IMR-90 (cell line): ENCODE results near the gene PRDM10. TPM values are rescaled to one million over a fixed set of nuclear protein-coding genes. Genes with fewer than 3 reads are reported as not detected.

ENCODE experiments used
- ATAC-seq: fragments of 200-7000 bp; cut with Tn5 transposase; 2 replicates; pipeline ENCODE4 v1.9.1; 2020; ENCODE audit warnings: low read depth, mild to moderate bottlenecking, moderate library complexity
- BruUV-seq: library from RNA; stranded (reverse); fragments of 400-500 nt; replicated peaks from 2 replicates; lab custom pipeline; 2021; lab: Mats Ljungman, UMichigan
- CTCF ChIA-PET: fragments of 300-600 bp; formaldehyde crosslinking; extraction: SDS; loops from one replicate; lab custom pipeline; 2021; ENCODE audit warnings: antibody characterized with exemption; lab: Yijun Ruan, JAX
- POLR2A ChIA-PET: fragments of 300-600 bp; sonication (Branson Sonifier 250); formaldehyde crosslinking; loops from one replicate; lab custom pipeline; 2022; ENCODE audit warnings: antibody characterized with exemption; ENCODE audit not compliant: unreplicated experiment; lab: Charles Lee
- DNase-seq: peaks from one replicate; pipeline ENCODE4 v3.0.0; 2013
- H2AFZ ChIP-seq: replicated peaks from 2 replicates; pipeline ENCODE3; 2013; ENCODE audit warnings: low read length, mild to moderate bottlenecking; ENCODE audit not compliant: poor library complexity
- H2AK5ac ChIP-seq: 2 replicates; pipeline ENCODE4 v1.6.1; 2013; ENCODE audit warnings: low read depth, low read length, inconsistent platforms
- H2AK9ac ChIP-seq: replicated peaks from 2 replicates; pipeline ENCODE3; 2013; ENCODE audit warnings: mild to moderate bottlenecking, low read depth, low read length, moderate library complexity; ENCODE audit not compliant: poor library complexity
- H2BK120ac ChIP-seq: 2 replicates; pipeline ENCODE4 v1.6.1; 2013; ENCODE audit warnings: low read depth, low read length, inconsistent platforms
- H2BK15ac ChIP-seq: 3 replicates; pipeline ENCODE4 v1.6.1; 2013; ENCODE audit warnings: low read depth, low read length, inconsistent platforms
- H2BK20ac ChIP-seq: 2 replicates; pipeline ENCODE4 v1.6.1; 2013; ENCODE audit warnings: low read depth, mild to moderate bottlenecking, inconsistent platforms, low read length, moderate library complexity
- H2BK5ac ChIP-seq: 2 replicates; pipeline ENCODE4 v1.6.1; 2013; ENCODE audit warnings: mild to moderate bottlenecking, low read depth, low read length, inconsistent platforms; ENCODE audit not compliant: poor library complexity, severe bottlenecking
- H3K14ac ChIP-seq: replicated peaks from 2 replicates; pipeline ENCODE4 v1.6.1; 2013; ENCODE audit warnings: low read depth, low read length, inconsistent platforms
- H3K18ac ChIP-seq: 2 replicates; pipeline ENCODE4 v1.6.1; 2013; ENCODE audit warnings: low read depth, low read length, control low read depth
- H3K23ac ChIP-seq: 2 replicates; pipeline ENCODE4 v1.6.1; 2013; ENCODE audit warnings: low read depth, low read length, inconsistent platforms
- H3K27ac ChIP-seq: 2 replicates; pipeline ENCODE4 v1.5.1; 2013; ENCODE audit warnings: mild to moderate bottlenecking, control low read depth, low read length; ENCODE audit not compliant: insufficient read depth
- H3K27me3 ChIP-seq: 2 replicates; pipeline ENCODE4 v1.6.1; 2013; ENCODE audit warnings: low read length; ENCODE audit not compliant: control insufficient read depth, insufficient read depth
- H3K36me3 ChIP-seq: 2 replicates; pipeline ENCODE4 v1.6.1; 2013; ENCODE audit warnings: low read length, mixed read lengths; ENCODE audit not compliant: control insufficient read depth, insufficient read depth
- H3K4ac ChIP-seq: 2 replicates; pipeline ENCODE4 v1.6.1; 2013; ENCODE audit warnings: low read depth, low read length, inconsistent platforms
- H3K4me1 ChIP-seq: 2 replicates; pipeline ENCODE4 v1.6.1; 2013; ENCODE audit warnings: low read length, mixed read lengths; ENCODE audit not compliant: control insufficient read depth, insufficient read depth
- H3K4me2 ChIP-seq: 2 replicates; pipeline ENCODE4 v1.6.1; 2013; ENCODE audit warnings: low read depth, mild to moderate bottlenecking, control low read depth, low read length, moderate library complexity
- H3K4me3 ChIP-seq: 2 replicates; pipeline ENCODE4 v1.5.1; 2013; ENCODE audit warnings: low read depth, mild to moderate bottlenecking, control low read depth, low read length, moderate library complexity; ENCODE audit not compliant: insufficient read depth
- H3K56ac ChIP-seq: 2 replicates; pipeline ENCODE4 v1.6.1; 2013; ENCODE audit warnings: low read length, inconsistent platforms; ENCODE audit not compliant: insufficient read depth; ENCODE audit errors: extremely low read depth
- H3K79me1 ChIP-seq, 2 experiments: 2 replicates each; pipeline ENCODE4 v1.6.1; 2013; ENCODE audit warnings: low read length in 2 of 2, inconsistent platforms in 1 of 2, low read depth in 1 of 2
- H3K9ac ChIP-seq: 2 replicates; pipeline ENCODE4 v1.6.1; 2013; ENCODE audit warnings: low read depth, low read length, control low read depth
- H3K9me1 ChIP-seq: 2 replicates; pipeline ENCODE4 v1.6.1; 2013; ENCODE audit warnings: low read length, inconsistent platforms; ENCODE audit not compliant: insufficient read depth
- H3K9me3 ChIP-seq: 2 replicates; pipeline ENCODE4 v1.6.1; 2013; ENCODE audit warnings: low read length; ENCODE audit not compliant: control insufficient read depth, insufficient read depth
- H4K20me1 ChIP-seq: 2 replicates; pipeline ENCODE4 v1.6.1; 2013; ENCODE audit warnings: low read length, inconsistent platforms; ENCODE audit not compliant: insufficient read depth
- H4K5ac ChIP-seq: 2 replicates; pipeline ENCODE4 v1.6.1; 2013; ENCODE audit warnings: mild to moderate bottlenecking, low read depth, low read length, control low read depth
- H4K8ac ChIP-seq, 2 experiments: 2 replicates each; pipeline ENCODE4 v1.6.1; 2013; ENCODE audit warnings: low read depth in 2 of 2, low read length in 2 of 2, control low read depth in 1 of 2, inconsistent platforms in 1 of 2
- H4K91ac ChIP-seq: 2 replicates; pipeline ENCODE4 v1.6.1; 2013; ENCODE audit warnings: low read depth, low read length, inconsistent platforms; ENCODE audit not compliant: insufficient read depth
- BHLHE40 ChIP-seq: fragments of 150-350 bp; IDR thresholded peaks from 2 replicates; pipeline ENCODE4 v1.6.1; 2016; ENCODE audit warnings: mild to moderate bottlenecking, low read depth, low read length
- CEBPB ChIP-seq: IDR thresholded peaks from 2 replicates; pipeline ENCODE4 v1.6.1; 2012; ENCODE audit warnings: low read depth, low read length, improper control_type of control experiment
- CHD1 ChIP-seq: IDR thresholded peaks from 2 replicates; pipeline ENCODE4 v1.6.1; 2012; ENCODE audit warnings: low read depth, low read length, improper control_type of control experiment
- FOS ChIP-seq: fragments of 150-350 bp; IDR thresholded peaks from 2 replicates; pipeline ENCODE4 v1.6.1; 2016; ENCODE audit warnings: low read depth, low read length
- MAFK ChIP-seq: IDR thresholded peaks from 2 replicates; pipeline ENCODE4 v1.6.1; 2012; ENCODE audit warnings: low read depth, low read length, improper control_type of control experiment
- MAZ ChIP-seq: IDR thresholded peaks from 2 replicates; pipeline ENCODE4 v1.6.1; 2012; ENCODE audit warnings: low read depth, mild to moderate bottlenecking, low read length, improper control_type of control experiment, moderate library complexity, borderline replicate concordance
- MXI1 ChIP-seq: IDR thresholded peaks from 2 replicates; pipeline ENCODE4 v1.6.1; 2012; ENCODE audit warnings: low read depth, mild to moderate bottlenecking, low read length, moderate library complexity, borderline replicate concordance
- NFE2L2 ChIP-seq: fragments of 150-350 bp; IDR thresholded peaks from 2 replicates; pipeline ENCODE4 v1.6.1; 2016; ENCODE audit warnings: low read depth, mild to moderate bottlenecking, low read length
- POLR2A ChIP-seq: IDR thresholded peaks from 2 replicates; pipeline ENCODE4 v1.6.1; 2012; ENCODE audit warnings: mild to moderate bottlenecking, low read depth, low read length
- RAD21 ChIP-seq: IDR thresholded peaks from 2 replicates; pipeline ENCODE4 v1.6.1; 2012; ENCODE audit warnings: low read length, improper control_type of control experiment
- RCOR1 ChIP-seq: IDR thresholded peaks from 2 replicates; pipeline ENCODE4 v1.6.1; 2012; ENCODE audit warnings: mild to moderate bottlenecking, low read length, improper control_type of control experiment; ENCODE audit not compliant: insufficient replicate concordance
- RFX5 ChIP-seq: IDR thresholded peaks from 2 replicates; pipeline ENCODE4 v1.8.0; 2012; ENCODE audit warnings: low read depth, mild to moderate bottlenecking, low read length, moderate library complexity
- SMC3 ChIP-seq: fragments of 150-350 bp; IDR thresholded peaks from 2 replicates; pipeline ENCODE4 v1.6.1; 2016; ENCODE audit warnings: low read depth, mild to moderate bottlenecking, antibody characterized with exemption, low read length, moderate library complexity
- WGBS, 2 experiments: methylation state at CpG; one replicate each; pipeline versions ENCODE4 v1.1.5 to v1.1.7; 2013; ENCODE audit warnings: missing lambda C conversion rate in 2 of 2; ENCODE audit not compliant: insufficient read length in 1 of 2; ENCODE audit errors: extremely low coverage in 2 of 2; 5-methylcytosine and 5-hydroxymethylcytosine counted together
- dilution Hi-C: fragments of 300-500 bp; cut with HindIII; formaldehyde crosslinking; loops from one replicate; pipeline ENCODE4 v1.14.3; 2018; ENCODE audit warnings: low sequenced_read_pairs; ENCODE audit not compliant: unreplicated experiment
- in situ Hi-C: fragments of 300-500 bp; cut with MboI; formaldehyde crosslinking; loops from 3 replicates; pipeline ENCODE4 v1.14.3; 2019; ENCODE audit warnings: low sequenced_read_pairs, inconsistent platforms, mixed read lengths
- intact Hi-C: fragments of 100-400 bp; cut with micrococcal nuclease; formaldehyde crosslinking; loops from 2 replicates; pipeline ENCODE4 v1.10.0; 2022
- polyA plus RNA-seq, 3 experiments: library from polyadenylated mRNA; depleted of rRNA; stranded (reverse); fragments of >200 nt; gene quantifications; 2 replicates each; pipeline ENCODE4 v1.2.3, GENCODE V29; 2012; ENCODE audit warnings: low replicate concordance in 1 of 3
- total RNA-seq: library from RNA; depleted of rRNA; stranded (reverse); fragments of >200 nt; gene quantifications from 2 replicates; pipeline ENCODE4 v1.2.3, GENCODE V29; 2012
- TF ChIP-seq, protein P1 (sequence below): fragments of 150-350 bp; IDR thresholded peaks from 2 replicates; pipeline ENCODE4 v1.6.1; 2017; ENCODE audit warnings: mild to moderate bottlenecking, antibody characterized with exemption, low read length, low read depth
- TF ChIP-seq, protein P2 (sequence below): conservative IDR thresholded peaks from 2 replicates; pipeline ENCODE4 v1.5.1; 2012; ENCODE audit warnings: mild to moderate bottlenecking, low read depth, low read length, improper control_type of control experiment
- TF ChIP-seq, protein P3 (sequence below): fragments of 150-350 bp; IDR thresholded peaks from 2 replicates; pipeline ENCODE4 v1.6.1; 2016; ENCODE audit warnings: low read depth, mild to moderate bottlenecking, low read length, moderate library complexity, borderline replicate concordance

Gene PRDM10
- total and polyA plus RNA-seq, 2 of the 4 experiments (the other 2 are of a cell fraction): 3.1 to 6.5 TPM

DNA sequence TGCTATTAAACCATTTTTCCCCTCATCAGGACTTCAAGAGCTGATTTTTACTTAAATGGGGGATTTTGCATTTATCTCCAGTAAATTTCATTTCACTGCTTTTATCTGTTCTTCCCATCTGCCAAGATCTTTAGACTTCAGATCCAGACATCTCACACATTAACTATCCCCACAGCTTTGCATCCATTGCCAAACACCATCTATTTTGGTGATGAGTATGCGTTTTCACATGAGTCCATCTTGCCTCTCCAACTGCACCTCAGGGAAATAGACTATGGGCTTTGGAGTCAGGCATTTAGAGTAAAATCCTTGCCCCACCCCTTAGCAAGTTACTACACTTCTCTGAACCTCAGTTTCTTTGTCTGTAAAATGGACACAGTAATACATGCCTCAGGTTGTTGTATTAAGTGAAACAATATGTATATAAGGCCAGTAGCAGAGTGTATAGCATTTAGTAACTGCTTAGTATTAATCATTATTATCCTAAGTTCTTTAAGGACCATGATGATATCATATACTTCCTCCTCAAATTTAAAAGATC, 53.6 kb downstream of the PRDM10 start:
- Histone ChIP-seq H3K56ac (no peak overlapping the region), H3K36me3 (peaks cover 15% of the 10 kb centered on the region), H3K4ac (no peak overlapping the region), H4K5ac (no peak overlapping the region), H4K91ac (no peak overlapping the region), H3K27me3 (no peaks in the 10 kb centered on the region), H2BK20ac (no peak overlapping the region), H3K4me2 (no peak overlapping the region), H3K9ac (no peak overlapping the region), H3K27ac (no peak overlapping the region), H3K9me3 (no peaks in the 10 kb centered on the region), H2BK15ac (no peak overlapping the region), H4K8ac (no peak overlapping the region), H2AK5ac (no peak overlapping the region), H2AK9ac (no peak overlapping the region), H3K14ac (no peak overlapping the region), H3K18ac (no peak overlapping the region), H3K23ac (no peak overlapping the region), H2BK120ac (no peak overlapping the region), H3K9me1 (peaks cover 6% of the 10 kb centered on the region; the same call in 1 of the 2 replicates), H3K4me3 (no peak overlapping the region), H3K79me1 (no peaks in the 10 kb centered on the region), H2BK5ac (no peak overlapping the region), H4K20me1 (peaks cover 8% of the 10 kb centered on the region; the same call in 1 of the 2 replicates), H3K4me1 (no peaks in the 10 kb centered on the region; the same call in 1 of the 2 replicates), H2AFZ (no peak overlapping the region)
- ChIA-PET POLR2A (no interaction called here), CTCF (no interaction called here)
- dilution Hi-C loops (loop anchor here (25.0 kb wide), 1 partner anchor 188 kb away; no protein-coding TSS in a partner anchor), intact Hi-C loops (no loop called here), in situ Hi-C loops (no loop called here)
- TF ChIP-seq MXI1 (no peak), RAD21 (no peak), MAZ (no peak), POLR2A (no peak), CEBPB (no peak), RFX5 (no peak), BHLHE40 (no peak), NFE2L2 (no peak), CHD1 (no peak), FOS (no peak), SMC3 (no peak), RCOR1 (no peak), MAFK (no peak)
- TF ChIP-seq, protein P1, sequence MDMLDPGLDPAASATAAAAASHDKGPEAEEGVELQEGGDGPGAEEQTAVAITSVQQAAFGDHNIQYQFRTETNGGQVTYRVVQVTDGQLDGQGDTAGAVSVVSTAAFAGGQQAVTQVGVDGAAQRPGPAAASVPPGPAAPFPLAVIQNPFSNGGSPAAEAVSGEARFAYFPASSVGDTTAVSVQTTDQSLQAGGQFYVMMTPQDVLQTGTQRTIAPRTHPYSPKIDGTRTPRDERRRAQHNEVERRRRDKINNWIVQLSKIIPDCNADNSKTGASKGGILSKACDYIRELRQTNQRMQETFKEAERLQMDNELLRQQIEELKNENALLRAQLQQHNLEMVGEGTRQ: no peak
- TF ChIP-seq, protein P2, sequence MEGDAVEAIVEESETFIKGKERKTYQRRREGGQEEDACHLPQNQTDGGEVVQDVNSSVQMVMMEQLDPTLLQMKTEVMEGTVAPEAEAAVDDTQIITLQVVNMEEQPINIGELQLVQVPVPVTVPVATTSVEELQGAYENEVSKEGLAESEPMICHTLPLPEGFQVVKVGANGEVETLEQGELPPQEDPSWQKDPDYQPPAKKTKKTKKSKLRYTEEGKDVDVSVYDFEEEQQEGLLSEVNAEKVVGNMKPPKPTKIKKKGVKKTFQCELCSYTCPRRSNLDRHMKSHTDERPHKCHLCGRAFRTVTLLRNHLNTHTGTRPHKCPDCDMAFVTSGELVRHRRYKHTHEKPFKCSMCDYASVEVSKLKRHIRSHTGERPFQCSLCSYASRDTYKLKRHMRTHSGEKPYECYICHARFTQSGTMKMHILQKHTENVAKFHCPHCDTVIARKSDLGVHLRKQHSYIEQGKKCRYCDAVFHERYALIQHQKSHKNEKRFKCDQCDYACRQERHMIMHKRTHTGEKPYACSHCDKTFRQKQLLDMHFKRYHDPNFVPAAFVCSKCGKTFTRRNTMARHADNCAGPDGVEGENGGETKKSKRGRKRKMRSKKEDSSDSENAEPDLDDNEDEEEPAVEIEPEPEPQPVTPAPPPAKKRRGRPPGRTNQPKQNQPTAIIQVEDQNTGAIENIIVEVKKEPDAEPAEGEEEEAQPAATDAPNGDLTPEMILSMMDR: no peak
- TF ChIP-seq, protein P3, sequence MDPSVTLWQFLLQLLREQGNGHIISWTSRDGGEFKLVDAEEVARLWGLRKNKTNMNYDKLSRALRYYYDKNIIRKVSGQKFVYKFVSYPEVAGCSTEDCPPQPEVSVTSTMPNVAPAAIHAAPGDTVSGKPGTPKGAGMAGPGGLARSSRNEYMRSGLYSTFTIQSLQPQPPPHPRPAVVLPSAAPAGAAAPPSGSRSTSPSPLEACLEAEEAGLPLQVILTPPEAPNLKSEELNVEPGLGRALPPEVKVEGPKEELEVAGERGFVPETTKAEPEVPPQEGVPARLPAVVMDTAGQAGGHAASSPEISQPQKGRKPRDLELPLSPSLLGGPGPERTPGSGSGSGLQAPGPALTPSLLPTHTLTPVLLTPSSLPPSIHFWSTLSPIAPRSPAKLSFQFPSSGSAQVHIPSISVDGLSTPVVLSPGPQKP: no peak
- no TSS peak for BruUV-seq
- WGBS, 2 experiments: no CpG with 5 or more reads among the region's 1 CpG
- ATAC-seq (no peak), DNase-seq (no peak)
